ENCODE data around the gene TRIM67.
A peak's percentile ranks its signal among the peaks of the same experiment; 100 is the strongest.

Gene TRIM67

GRCh38 chr1:231235526-231236207, 73.8 kb downstream of the TRIM67 start:
- Mint-ChIP-seq H3K27ac (no peak overlapping the region), H3K36me3 (ENCODE audit: low read depth) (peaks cover 46% of the 10 kb centered on the region), H3K27me3 (ENCODE audit: low read depth) (no peaks in the 10 kb centered on the region), H3K9me3 (no peaks in the 10 kb centered on the region), H3K4me3 (no peak overlapping the region), H3K4me1 (ENCODE audit: low read depth) (peaks cover 42% of the 10 kb centered on the region)

DNA sequence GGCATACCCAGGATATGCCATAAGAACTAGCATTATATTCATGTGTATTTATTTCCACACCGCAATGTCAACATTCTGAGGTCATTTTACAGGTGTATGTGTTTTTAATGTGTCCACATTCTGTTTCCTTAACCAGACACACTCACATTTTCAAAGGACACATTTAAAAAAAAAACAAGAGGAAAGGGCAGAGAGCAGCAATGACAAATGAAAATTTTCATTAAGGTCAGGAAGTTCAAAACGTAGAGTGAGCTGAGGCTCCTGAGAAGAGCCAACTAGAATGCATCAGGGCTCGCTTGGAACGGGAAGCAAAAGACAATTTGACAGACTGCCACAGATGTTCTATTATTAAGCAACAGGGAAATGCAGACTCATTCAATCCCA, 74.3 kb downstream of the TRIM67 start:
- Mint-ChIP-seq H3K4me1 (ENCODE audit: low read depth) (peaks cover 39% of the 10 kb centered on the region), H3K27ac (no peak overlapping the region), H3K9me3 (no peaks in the 10 kb centered on the region), H3K27me3 (ENCODE audit: low read depth) (no peaks in the 10 kb centered on the region), H3K36me3 (ENCODE audit: low read depth) (peaks cover 45% of the 10 kb centered on the region), H3K4me3 (no peak overlapping the region)

DNA sequence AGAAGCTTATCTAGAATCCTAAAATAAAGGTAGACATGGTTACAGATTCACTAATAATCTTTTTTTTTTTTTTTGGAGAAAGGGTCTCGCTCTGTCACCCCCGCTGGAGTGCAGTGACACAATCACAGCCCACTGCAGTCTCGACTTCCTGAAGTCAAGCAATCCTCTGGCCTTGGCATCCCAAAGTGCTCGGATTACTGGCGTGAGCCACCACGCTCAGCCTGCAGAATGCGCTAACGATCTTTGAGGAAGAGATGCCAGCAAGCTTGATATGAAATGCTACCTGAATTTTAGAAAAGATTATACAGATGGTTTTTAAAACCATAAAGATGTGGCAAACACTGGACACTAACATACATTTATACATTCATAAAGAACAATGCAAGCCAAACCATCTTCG, 75.1 kb downstream of the TRIM67 start:
- H3K4me1 Mint-ChIP-seq (ENCODE audit: low read depth) = peaks cover 40% of the 10 kb centered on the region
- H3K36me3 Mint-ChIP-seq (ENCODE audit: low read depth) = peaks cover 43% of the 10 kb centered on the region
- no peaks in the 10 kb centered on the region for H3K9me3 Mint-ChIP-seq
- H3K27me3 Mint-ChIP-seq (ENCODE audit: low read depth) = no peaks in the 10 kb centered on the region
- H3K27ac Mint-ChIP-seq = no peak overlapping the region
- H3K4me3 Mint-ChIP-seq = no peak overlapping the region

GRCh38 chr1:231238298-231238697, 76.4 kb downstream of the TRIM67 start:
- Mint-ChIP-seq H3K36me3 (ENCODE audit: low read depth) (peaks cover 39% of the 10 kb centered on the region), H3K4me3 (no peak overlapping the region), H3K9me3 (no peaks in the 10 kb centered on the region), H3K27ac (no peak overlapping the region), H3K4me1 (ENCODE audit: low read depth) (peaks cover 46% of the 10 kb centered on the region), H3K27me3 (ENCODE audit: low read depth) (no peaks in the 10 kb centered on the region)

DNA sequence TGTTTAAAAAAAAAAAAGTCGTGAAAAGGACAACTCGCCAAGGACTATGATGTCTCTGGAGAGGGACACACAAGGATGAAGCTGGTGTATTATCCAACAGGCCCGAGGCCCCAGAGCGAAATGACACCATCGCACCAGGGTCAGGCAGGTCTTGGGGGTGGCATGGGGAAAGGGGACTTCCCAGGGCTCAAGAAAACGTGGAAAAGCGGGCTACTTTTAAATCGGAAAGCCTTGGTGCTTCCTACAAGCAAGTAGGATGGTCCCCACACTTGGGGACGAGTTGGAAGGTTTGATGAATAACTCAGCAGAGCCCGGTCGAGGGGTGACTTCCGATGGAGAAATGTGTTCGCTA, 78.6 kb downstream of the TRIM67 start:
- Mint-ChIP-seq H3K36me3 (ENCODE audit: low read depth) (peaks cover 41% of the 10 kb centered on the region), H3K27me3 (ENCODE audit: low read depth) (no peaks in the 10 kb centered on the region), H3K9me3 (no peaks in the 10 kb centered on the region), H3K4me1 (ENCODE audit: low read depth) (peaks cover 52% of the 10 kb centered on the region), H3K4me3 (peak overlapping the region; percentile 99), H3K27ac (peak overlapping the region; percentile 96)

- H3K4me1 Mint-ChIP-seq (ENCODE audit: low read depth) = peaks cover 53% of the 10 kb centered on the region
- peak within 1 kb of the TSS; percentile 96 for H3K27ac Mint-ChIP-seq
- peaks cover 40% of the 10 kb centered on the region for H3K36me3 Mint-ChIP-seq (ENCODE audit: low read depth)
- no peaks in the 10 kb centered on the region for H3K27me3 Mint-ChIP-seq (ENCODE audit: low read depth)
- no peaks in the 10 kb centered on the region for H3K9me3 Mint-ChIP-seq
- peak within 1 kb of the TSS; percentile 99 for H3K4me3 Mint-ChIP-seq
Observed at GRCh38 chr1:231240883-231241735, 79.3 kb downstream of the TRIM67 start, which contains the start of gene GNPAT. Gene GNPAT (plus strand): TSS chr1:231241212. CDS start chr1:231241379, 167 bp downstream.

DNA sequence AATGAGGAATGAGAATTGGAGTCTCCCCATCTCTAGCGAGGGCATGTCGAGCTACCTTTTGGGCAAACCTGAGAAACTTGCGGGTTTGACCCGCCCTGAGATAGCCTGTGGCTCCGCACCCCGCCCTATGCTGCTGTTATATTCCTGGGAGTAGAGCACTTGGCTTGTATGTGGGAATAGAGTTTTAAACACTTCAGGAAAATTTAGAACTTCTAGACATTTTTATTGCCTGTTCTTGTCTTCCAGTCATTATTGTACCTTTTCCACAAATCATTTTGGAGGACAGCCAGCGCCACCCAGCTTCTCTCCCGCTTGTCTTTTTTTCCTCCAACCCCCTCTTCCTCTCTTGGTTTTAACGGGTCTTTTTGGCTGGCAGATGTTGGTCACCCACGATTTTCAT, 79.9 kb downstream of the TRIM67 start:
- H3K27ac Mint-ChIP-seq = peak overlapping the region; percentile 96
- H3K4me1 Mint-ChIP-seq (ENCODE audit: low read depth) = peaks cover 55% of the 10 kb centered on the region
- no peaks in the 10 kb centered on the region for H3K9me3 Mint-ChIP-seq
- H3K36me3 Mint-ChIP-seq (ENCODE audit: low read depth) = peaks cover 39% of the 10 kb centered on the region
- peak overlapping the region; percentile 99 for H3K4me3 Mint-ChIP-seq
- no peaks in the 10 kb centered on the region for H3K27me3 Mint-ChIP-seq (ENCODE audit: low read depth)

DNA sequence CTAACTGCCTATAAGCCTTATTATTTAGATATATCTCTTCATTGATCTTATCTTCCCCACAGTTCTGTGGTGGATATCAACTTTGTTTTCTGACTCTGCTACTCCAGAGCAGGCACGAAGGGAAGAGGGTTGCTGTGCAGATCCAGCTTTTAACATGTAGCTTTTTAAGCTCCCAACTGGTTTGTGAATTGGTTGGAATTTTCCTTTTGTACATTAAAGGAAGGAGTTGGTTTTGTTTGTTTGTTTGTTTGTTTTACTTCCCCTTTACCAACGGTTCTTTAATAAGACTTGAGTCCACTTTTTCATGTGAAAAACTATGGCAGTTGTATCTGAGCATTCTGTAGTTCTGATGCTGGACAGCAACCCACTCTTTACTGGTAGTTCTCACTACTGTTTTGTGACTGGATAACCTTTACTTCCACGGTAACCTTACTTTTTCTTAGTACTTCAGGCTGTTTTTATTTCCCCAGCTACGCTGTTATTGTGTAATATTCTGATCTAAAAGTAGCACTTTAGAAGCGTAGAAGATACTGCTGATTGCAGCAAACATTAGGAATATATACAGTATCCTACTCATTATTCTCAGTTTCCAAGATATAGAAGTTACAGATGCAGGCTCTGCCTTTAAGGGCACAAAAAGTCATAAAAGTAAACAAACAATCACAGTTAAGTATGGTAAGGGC, 80.8 kb downstream of the TRIM67 start:
- Mint-ChIP-seq H3K36me3 (ENCODE audit: low read depth) (peaks cover 37% of the 10 kb centered on the region), H3K27me3 (ENCODE audit: low read depth) (no peaks in the 10 kb centered on the region), H3K4me1 (ENCODE audit: low read depth) (peaks cover 47% of the 10 kb centered on the region)

DNA sequence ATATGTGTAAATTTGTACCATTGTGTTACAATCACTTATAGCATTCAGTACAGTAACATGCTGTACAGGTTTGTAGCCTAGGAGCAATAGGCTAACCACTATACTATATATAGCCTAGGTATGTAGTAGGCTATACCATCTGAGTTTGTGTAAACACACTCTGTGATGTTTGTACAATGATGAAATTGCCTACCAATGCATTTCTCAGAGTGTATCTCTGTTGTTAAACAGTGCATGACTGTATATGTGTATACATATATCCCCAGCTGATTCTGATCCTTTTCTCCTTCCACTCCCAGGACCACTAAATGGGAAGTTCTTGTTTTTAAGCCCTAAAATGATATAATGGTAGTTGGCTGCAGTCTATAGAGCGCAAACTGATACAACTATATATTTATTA, 86.9 kb downstream of the TRIM67 start:
- Mint-ChIP-seq H3K4me3 (no peak overlapping the region), H3K27me3 (ENCODE audit: low read depth) (no peaks in the 10 kb centered on the region), H3K27ac (no peak overlapping the region), H3K36me3 (ENCODE audit: low read depth) (peaks cover 38% of the 10 kb centered on the region), H3K4me1 (ENCODE audit: low read depth) (peaks cover 17% of the 10 kb centered on the region), H3K9me3 (no peaks in the 10 kb centered on the region)

More for the DNA sequence above, 80.8 kb downstream of the TRIM67 start:
- Mint-ChIP-seq H3K9me3 (no peaks in the 10 kb centered on the region), H3K4me3 (peak overlapping the region; percentile 99), H3K27ac (peak overlapping the region; percentile 96)

DNA sequence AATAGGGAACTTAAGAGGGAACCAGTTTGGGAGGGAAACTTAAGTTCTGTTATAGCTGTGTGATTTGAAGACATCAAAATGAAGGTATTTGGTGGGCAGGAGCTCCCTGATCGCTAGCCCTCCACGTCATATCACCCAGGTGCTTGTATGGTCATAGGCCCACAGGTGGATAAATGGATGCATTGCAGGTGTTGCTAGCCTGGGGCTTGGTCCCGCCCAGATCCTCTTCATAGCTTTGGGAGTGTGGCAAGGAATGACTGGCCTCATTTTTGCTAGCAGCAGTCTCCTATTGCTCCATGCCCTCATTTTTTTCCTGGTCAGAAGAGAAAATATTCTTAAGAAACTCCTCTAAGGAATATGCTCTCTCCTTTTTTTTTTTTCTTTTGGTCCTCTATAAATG, 90.5 kb downstream of the TRIM67 start:
- Mint-ChIP-seq H3K4me1 (ENCODE audit: low read depth) (peaks cover 10% of the 10 kb centered on the region), H3K36me3 (ENCODE audit: low read depth) (peaks cover 58% of the 10 kb centered on the region), H3K4me3 (no peak overlapping the region), H3K9me3 (peaks cover 18% of the 10 kb centered on the region), H3K27me3 (ENCODE audit: low read depth) (no peaks in the 10 kb centered on the region), H3K27ac (no peak overlapping the region)

- no peak overlapping the region for H3K27ac Mint-ChIP-seq
- no peaks in the 10 kb centered on the region for H3K4me1 Mint-ChIP-seq (ENCODE audit: low read depth)
- peaks cover 29% of the 10 kb centered on the region for H3K9me3 Mint-ChIP-seq
- H3K27me3 Mint-ChIP-seq (ENCODE audit: low read depth) = no peaks in the 10 kb centered on the region
- no peak overlapping the region for H3K4me3 Mint-ChIP-seq
- H3K36me3 Mint-ChIP-seq (ENCODE audit: low read depth) = peaks cover 85% of the 10 kb centered on the region
Observed at GRCh38 chr1:231260351-231260750, 98.5 kb downstream of the TRIM67 start.

GRCh38 chr1:231264642-231265041, 102.8 kb downstream of the TRIM67 start:
- Mint-ChIP-seq H3K27ac (no peak overlapping the region), H3K27me3 (ENCODE audit: low read depth) (no peaks in the 10 kb centered on the region), H3K36me3 (ENCODE audit: low read depth) (peaks cover 77% of the 10 kb centered on the region), H3K9me3 (no peaks in the 10 kb centered on the region), H3K4me3 (no peak overlapping the region), H3K4me1 (ENCODE audit: low read depth) (peaks cover 2% of the 10 kb centered on the region)

- H3K4me3 Mint-ChIP-seq = no peak overlapping the region
- H3K36me3 Mint-ChIP-seq (ENCODE audit: low read depth) = peaks cover 76% of the 10 kb centered on the region
- H3K27ac Mint-ChIP-seq = no peak overlapping the region
- peaks cover 2% of the 10 kb centered on the region for H3K4me1 Mint-ChIP-seq (ENCODE audit: low read depth)
- no peaks in the 10 kb centered on the region for H3K27me3 Mint-ChIP-seq (ENCODE audit: low read depth)
- no peaks in the 10 kb centered on the region for H3K9me3 Mint-ChIP-seq
Observed at GRCh38 chr1:231265379-231265778, 103.5 kb downstream of the TRIM67 start.

DNA sequence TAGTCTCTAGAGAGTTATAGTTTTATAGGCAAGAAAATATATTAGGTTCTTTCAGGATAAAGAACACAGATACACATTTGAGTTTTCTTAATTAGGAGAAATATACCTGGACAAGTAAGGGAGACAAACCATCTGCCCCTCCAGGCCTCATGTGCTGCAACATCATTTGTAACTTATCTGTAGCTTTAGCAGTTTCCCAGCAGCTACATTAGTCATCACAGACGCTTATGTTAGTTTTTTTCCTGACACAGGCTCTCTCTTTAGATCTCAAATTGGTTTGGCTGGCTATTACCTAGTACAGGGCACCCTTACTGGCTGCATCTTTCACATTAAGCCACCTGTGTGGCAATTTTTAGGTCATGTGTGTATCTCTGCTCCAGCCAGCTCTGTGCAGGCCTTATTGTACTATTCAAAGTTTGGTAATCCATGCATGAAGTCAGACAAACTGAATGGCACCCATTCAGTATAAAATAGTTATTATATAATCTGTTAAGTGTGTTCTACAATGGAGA, 105.0 kb downstream of the TRIM67 start:
- peaks cover 74% of the 10 kb centered on the region for H3K36me3 Mint-ChIP-seq (ENCODE audit: low read depth)
- H3K27ac Mint-ChIP-seq = no peak overlapping the region
- H3K27me3 Mint-ChIP-seq (ENCODE audit: low read depth) = no peaks in the 10 kb centered on the region
- peaks cover 9% of the 10 kb centered on the region for H3K4me1 Mint-ChIP-seq (ENCODE audit: low read depth)
- H3K4me3 Mint-ChIP-seq = no peak overlapping the region
- no peaks in the 10 kb centered on the region for H3K9me3 Mint-ChIP-seq
